NB4 (cell line): ENCODE results near the gene AUTS2.

ENCODE experiments used
- POLR2A ChIP-seq: IDR thresholded peaks from 2 replicates; pipeline ENCODE4 v1.6.1; 2011; ENCODE audit warnings: mild to moderate bottlenecking; ENCODE audit not compliant: insufficient read length; ENCODE audit errors: extremely low read depth
- TF ChIP-seq, protein P1 (sequence below): IDR thresholded peaks from one replicate; pipeline ENCODE4 v1.5.1; 2012; ENCODE audit warnings: low read depth, low read length

GRCh38 chr7:70523989-70524351, 925.7 kb downstream of the AUTS2 start:
- TF ChIP-seq POLR2A = no peak
- TF ChIP-seq, protein P1, sequence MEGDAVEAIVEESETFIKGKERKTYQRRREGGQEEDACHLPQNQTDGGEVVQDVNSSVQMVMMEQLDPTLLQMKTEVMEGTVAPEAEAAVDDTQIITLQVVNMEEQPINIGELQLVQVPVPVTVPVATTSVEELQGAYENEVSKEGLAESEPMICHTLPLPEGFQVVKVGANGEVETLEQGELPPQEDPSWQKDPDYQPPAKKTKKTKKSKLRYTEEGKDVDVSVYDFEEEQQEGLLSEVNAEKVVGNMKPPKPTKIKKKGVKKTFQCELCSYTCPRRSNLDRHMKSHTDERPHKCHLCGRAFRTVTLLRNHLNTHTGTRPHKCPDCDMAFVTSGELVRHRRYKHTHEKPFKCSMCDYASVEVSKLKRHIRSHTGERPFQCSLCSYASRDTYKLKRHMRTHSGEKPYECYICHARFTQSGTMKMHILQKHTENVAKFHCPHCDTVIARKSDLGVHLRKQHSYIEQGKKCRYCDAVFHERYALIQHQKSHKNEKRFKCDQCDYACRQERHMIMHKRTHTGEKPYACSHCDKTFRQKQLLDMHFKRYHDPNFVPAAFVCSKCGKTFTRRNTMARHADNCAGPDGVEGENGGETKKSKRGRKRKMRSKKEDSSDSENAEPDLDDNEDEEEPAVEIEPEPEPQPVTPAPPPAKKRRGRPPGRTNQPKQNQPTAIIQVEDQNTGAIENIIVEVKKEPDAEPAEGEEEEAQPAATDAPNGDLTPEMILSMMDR = no peak
